ENCODE data around the gene ACOX3.

Gene ACOX3

DNA sequence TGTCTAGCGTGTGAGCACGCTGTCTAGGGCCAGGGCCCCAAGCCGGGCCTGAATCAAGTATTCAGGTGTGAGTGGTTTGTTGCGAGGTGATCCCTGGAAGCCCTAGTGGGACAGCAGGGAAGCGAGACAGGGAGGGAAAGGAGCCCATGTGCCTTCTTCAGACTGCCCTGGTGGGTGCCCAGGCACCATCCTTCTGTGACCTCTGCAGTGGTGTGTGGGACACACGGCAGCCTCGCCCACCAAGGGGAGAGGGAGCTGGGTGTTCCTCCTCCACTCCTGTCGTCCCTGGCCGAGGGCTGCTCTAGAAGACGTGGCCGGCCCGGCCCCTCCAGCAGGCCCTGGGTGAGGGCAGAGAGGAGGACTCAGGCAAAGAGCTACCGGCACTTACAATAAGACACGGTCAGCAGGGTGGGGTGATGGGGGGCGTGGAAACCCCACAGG lies 123.6 kb downstream of the ACOX3 start:
- no peak for DNase-seq
